GM23248 (cell line): ENCODE results near the gene SPINK1.

Experiments used
- EZH2 ChIP-seq: fragments of 200-600 bp; sonication (generic); IDR thresholded peaks from 2 replicates; pipeline ENCODE4 v1.6.1; 2018; ENCODE audit warnings: antibody characterized with exemption, mild to moderate bottlenecking; ENCODE audit not compliant: insufficient read depth, poor library complexity, severe bottlenecking
- EZH2phosphoT487 ChIP-seq: fragments of 200-600 bp; sonication (generic); IDR thresholded peaks from 2 replicates; pipeline ENCODE4 v1.6.1; 2018; ENCODE audit warnings: antibody characterized with exemption, moderate library complexity, mild to moderate bottlenecking, low read depth; ENCODE audit not compliant: insufficient read depth

GRCh38 chr5:147800491-147800890, 31.0 kb downstream of the SPINK1 start:
- no peak for TF ChIP-seq EZH2phosphoT487
- no peak for TF ChIP-seq EZH2
